Limb (tissue), 2 donors: ENCODE results near the gene DRD3.

Source experiments
- DNase-seq, 2 donors: peaks; one replicate each; pipeline ENCODE4 v3.0.0-alpha.2; 2016; ENCODE audit errors: extremely low spot score in 2 of 2

DRD3 gene

DNA sequence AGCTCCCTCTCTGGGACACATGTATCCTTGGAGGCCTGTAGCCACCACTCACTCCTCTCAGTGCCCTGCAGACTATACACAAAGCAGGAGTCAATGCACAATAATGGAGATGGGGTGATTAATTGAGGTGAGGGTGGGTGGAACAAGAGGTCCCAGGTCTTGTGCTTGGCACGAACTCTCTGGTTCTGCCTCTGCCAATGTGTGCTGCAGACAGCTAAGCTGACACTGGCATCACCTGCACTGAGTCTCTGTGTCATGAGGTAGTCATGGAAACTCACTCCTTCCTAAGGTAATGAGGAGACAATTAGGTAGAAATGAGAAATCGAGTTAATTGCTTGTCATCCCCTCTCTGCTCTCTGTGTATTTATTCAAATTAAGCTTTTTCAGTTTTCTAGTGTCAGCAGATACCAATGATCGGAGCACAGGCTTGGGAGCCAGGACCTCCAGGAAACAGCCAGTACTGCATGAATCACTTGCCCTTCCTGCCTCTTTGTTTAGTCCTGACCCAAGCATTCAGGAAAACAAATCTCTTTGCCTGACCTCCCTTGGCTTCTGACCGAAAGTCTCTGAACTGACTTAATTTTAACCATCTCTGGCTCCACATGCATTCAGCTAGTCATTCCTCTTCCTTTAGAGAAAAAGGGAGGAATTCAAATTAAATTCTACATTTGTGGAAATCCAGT is 56.7 kb downstream of the DRD3 start:
- no peak for DNase-seq

DNA sequence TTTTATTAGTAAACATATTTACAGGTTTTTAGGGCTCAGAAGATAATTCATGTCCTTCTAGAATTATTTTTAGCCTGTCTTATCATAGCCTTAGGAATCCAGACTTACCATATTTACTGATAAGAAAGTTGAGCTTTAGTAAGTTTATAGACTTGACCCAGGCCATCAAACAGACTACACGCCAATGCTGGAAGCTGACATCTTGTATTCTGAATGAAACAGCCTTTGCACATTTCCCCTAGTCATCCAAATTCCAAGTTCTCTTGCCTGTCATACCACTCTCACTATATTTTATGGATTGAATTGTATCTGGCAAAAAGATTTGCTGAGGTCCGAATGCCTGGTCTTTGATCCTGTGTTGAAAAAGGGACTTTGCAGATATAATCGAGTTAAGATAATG is 58.6 kb downstream of the DRD3 start:
- no peak for DNase-seq

DNA sequence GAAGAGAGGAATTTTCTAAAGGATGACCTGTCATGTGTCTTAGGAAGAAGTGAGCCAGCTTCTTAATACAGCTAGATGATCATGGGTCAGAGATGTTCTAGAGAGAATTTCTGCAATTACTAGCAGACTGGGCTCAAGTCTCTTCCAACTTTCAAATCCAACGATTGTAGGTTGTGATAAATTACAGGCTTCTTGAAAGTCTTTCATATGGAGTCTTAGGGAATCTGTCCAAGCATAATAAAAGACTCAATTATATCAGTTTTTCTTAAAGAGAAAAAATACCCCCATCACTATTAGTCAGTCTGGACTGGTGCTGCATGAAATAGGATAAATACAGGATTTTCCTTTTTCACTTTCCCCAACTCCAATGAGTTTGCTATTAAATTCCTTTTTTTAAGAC is 59.1 kb downstream of the DRD3 start:
- DNase-seq, result no peak

DNA sequence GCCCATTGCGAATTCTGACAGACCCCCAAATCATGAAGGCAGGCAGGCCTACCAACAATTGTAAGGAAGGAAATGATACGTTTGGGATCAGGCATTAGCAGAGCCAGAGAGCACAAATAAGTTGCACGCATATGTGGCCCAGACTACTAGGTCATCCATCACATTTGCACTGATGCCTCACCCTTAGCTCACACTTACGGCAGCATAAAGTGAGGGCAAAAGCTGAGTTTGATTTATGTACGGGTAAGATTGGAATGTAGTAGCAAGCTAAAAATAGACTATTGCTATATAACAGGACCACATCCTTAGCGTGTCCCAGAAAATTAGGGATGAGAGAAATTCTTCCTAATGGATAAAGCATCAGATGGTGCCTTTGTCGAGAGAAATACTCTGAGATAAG is 63.7 kb downstream of the DRD3 start:
- no peak for DNase-seq

DNA sequence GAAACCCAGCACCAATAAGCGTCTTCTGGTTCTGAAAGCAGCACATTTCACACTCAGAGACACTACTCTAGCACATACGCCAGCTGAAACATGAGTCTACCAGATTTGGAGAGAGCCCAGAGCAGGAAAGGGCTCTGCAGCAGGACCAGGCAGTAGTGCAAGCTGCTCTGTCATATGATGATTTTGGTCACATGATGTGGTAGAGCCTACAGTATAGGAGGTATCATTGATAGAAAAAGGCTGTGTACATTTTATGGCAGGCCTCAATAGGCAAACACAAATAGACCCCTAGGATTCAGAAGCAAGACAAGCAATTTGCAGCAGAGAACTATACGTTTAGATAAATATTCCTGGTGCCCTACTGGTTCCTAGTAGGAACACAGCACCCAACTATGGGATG is 64.1 kb downstream of the DRD3 start:
- DNase-seq, result no peak

DNA sequence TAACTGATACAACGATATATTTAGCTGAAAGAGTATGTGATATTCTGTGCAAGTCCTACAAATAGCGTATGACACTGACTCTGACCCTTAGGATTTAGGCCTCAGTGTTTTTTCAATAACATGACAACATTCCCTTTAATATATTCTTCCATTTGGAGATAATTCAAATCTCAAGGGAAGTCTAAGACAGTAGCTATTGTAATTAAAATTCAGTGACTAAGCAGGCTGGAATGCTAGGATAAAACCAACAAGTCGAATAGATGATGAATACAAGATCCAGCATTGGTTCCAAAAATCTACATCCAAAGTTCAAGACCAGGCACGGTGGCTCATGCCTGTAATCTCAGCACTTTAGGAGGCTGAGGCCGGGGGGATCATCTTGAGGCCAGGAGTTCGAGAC is 66.2 kb downstream of the DRD3 start:
- no peak for DNase-seq

DNA sequence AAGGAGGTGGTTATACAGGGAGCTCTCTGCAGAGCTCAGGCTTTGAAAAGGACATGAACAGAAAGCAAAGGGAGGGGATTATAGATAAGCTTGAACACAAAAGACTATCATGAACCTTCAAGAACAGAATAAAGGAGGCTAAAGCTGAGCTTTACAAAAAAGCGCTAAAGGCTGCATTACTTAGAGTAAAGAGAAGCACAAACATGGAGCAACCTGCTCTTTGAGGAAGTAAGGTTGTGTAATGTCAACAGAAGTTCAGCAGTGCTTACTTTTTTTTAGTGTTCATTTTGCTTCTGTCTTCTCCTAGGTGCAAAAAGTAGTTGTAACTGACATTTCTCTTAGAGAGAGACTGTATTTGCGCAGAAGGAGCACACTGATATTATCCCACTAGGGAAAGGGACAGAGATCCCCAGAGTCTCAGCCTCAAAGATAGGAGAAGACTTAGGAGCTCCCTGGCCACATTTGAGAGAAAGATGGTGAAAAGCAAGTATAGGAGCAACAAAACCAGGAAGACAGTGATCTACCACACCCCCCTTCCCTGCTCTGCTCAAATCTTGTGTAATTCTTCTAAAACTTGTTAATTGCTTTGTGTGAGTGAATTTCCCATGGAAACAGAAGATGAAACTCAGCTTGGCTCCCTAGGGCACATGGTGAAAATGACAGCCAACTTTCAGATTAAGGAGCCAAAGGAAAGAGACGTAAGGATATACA is 67.6 kb downstream of the DRD3 start:
- DNase-seq, result no peak

DNA sequence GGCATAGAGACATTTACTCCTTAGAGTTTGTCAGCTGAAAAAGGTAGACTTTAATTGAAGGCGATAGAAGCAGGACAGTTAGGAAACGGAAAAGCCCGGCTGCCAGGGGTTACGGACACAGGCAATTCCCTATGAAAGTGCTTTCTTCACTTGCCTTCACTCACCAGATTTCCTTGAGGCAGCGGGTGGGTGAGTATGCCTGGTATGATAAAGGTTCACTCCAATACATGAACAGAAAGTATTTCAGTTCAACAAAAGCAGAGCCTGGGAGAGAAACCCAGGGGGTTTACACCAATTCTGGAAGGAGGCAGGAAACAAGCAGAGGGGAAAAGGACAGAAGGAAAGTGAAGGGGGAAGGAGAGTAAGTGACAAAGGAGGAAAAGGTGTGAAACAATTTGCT is 68.4 kb downstream of the DRD3 start:
- no peak for DNase-seq

DNA sequence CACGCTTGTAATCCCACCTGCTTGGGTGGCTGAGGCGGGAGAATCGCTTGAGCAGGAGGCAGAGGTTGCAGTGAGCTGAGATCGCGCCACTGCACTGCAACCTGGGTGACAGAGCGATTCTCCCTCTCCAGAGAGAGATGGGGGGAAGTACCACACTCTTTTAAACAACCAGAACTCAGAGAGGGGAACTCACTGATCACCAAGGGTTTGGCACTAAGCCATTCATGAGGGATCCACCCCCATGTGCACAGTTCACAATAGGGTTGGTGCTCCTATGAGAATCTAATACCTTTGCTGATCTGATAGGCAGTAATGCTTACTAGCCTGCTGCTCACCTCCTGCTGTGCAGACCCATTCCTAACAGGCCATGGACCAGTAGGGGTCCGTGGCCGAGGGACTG is 70.7 kb downstream of the DRD3 start:
- DNase-seq, result no peak

DNA sequence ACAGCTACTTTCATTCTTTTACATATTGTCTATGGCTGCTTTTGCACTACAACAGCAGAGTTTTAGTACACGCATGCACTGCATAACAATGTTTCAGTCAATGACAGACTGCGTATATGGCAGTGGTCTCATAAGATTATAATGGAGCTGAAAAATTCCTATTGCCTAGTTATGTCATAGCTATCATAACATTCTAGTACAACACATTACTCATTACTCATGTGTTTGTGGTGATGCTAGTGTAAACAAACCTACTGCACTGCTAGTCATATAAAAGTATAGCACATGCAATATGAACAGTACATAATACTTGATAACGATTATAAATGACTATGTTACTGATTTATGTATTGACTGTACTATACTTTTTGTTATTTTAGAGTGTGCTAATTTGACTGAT is 74.4 kb downstream of the DRD3 start:
- no peak for DNase-seq

DNA sequence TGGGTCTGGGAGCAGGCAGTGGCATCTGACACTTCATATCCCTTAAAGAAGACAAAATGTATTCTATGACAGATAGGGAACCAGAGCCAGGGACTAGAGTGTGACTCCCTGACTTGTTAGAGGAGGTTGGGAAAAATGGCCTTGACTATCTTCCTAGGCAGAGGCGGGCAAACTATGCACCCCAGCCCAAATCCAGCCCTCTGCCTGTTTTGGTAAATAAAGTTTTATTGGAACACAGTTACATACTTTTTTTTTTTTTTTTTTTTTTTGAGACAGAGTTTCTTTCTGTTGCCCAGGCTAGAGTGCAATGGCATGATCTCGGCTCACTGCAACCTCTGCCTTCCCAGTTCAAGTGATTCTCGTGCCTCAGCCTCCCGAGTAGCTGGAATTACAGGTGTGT is 75.0 kb downstream of the DRD3 start:
- DNase-seq, result no peak

DNA sequence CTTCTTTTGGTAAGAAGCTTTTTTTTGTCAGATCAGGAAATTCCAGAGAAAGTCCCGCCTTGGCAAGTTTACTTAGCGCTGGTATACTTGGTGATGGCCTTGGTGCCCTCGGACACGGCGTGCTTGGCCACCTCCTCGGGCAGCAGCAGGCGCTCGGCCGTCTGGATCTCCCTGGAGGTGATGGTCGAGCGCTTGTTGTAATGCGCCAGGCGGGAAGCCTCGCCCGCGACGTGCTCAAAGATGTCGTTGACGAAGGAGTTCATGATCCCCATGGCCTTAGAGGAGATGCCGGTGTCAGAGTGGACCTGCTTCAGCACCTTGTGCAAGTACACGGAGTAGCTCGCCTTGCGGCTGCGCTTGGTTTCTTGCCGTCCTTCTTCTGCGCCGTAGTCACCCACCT is 75.7 kb downstream of the DRD3 start:
- DNase-seq, result no peak

DNA sequence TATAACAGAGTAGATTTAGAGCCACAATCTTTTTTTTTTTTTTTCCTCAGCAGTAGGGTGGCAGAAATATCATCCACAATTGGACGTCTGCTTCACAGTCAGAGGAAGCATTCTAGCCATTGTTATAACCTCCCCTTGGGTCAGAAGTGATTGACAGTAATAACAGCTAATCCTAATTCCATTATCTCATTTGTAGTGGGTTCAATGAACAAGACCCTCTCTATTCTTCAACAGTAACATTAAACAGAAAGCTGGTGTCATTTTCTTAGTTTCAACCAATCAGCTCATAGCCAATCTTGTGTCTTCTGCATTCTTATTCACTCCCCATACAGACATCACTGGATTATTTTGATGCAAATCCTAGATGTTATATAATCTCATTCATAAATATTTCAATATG is 77.8 kb downstream of the DRD3 start:
- no peak for DNase-seq

DNA sequence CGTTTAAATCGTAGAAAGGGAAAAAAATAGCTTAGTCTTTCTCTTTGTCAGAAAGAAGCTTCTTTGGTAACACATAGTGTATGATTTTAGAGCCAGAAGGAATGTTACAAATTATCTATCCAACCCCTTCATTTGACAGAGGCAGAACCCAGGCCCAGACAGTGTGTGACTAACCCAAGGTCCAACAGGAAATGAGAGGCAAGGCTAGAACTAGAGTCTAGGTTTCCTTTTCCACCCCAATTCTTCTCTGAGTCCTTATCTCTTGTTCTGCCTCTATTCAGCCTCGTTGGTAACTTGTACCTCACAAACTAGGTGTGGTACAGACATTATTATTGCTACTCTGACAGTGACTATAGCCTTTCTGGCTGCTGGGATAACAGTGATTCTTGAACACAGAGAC is 83.1 kb downstream of the DRD3 start:
- no peak for DNase-seq

DNA sequence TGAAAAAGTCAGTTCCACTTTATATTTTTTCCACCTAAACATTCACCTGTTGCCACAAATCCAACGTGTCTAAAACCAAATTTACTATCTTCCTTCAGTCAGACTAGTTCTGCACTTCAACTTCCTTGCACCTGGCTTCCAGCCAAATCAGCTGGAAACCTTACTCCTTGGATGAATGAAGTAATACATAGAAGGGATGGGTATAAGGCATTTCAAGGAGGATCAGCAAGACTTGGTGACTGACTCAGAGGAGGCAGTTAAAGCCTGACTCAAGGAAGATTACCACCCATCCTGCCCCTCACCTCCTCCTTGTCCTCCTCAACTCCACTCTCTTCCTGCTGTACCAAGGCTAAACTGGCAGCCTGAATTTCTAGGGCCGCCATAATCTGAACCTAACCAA is 85.3 kb downstream of the DRD3 start:
- DNase-seq, result peak; percentile 15 to 37

DNA sequence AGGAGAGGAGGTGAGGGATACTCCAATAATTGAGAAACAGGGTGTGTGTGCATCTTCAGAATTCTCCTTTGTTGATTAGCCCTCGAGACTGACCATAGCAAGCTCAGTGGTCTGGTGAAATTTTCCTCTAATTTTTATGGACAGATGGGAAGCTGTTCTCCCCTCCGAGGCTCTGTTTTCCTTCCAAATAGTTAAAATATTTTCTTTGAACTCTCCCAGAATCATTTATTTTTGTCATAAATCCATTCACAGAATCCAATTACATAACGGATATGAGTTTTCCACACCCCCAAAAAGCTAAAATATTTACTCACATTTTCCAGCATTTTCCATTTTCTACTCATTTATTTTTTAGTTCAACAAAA is 85.9 kb downstream of the DRD3 start:
- DNase-seq, result no peak

DNA sequence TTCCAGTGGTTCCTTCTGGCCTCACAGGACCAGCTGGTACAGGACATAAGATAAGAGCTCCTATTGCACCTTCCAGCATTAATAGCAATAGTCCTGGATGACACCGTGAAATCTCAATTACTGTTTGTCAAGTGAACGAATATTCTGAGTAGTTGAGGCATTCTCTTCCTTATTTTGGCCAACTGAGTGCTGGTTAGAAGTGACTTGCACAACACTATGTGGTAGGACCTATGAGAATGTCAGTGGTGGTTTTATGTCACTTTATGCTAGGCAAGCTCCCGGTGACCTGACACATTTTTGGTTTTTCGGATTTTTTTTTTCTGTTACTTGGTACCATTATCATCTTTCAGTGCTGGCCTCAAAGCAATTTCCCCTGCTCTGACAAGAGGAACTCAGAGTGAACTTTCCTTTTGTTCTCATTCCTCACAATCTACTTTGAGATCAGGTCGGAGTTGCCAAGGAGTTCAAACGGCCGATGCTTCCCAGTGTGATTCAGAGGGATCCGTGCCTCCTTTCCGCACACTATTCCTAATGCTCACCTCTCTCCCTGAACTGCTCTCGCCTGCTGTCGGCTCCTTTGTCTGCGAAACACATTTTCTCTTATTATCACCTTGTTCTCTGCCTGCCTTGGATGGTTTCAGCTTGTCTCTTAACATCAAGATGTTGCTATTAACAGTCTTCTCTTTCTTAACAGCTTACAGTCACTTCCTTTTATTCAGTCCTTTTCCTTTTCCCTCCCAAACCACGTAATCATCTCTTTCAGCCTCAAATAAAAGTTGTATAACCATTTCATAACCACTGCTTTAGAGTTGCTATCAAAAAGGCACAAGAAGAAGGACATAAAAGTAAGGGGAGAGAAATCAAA is 86.5 kb downstream of the DRD3 start:
- DNase-seq, result no peak

DNA sequence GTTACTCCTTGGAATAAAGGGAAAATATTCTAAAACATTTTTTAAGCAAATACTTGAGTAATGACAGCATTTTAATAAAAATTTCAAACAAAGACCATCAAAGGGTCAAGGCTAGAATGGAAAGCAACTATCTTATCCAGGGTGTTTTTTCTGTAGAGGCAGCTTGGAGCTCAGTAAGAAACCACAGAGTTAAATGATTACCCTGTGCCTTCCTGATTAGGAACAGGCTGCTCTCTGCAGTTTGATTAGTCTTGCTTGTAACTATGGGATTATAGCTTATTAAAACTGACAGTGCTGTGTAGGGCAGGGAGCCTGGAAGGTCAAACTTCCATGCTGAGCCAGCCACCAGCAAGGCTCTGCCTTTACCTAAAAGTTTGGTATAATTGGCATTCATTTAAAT is 89.2 kb downstream of the DRD3 start:
- no peak for DNase-seq

DNA sequence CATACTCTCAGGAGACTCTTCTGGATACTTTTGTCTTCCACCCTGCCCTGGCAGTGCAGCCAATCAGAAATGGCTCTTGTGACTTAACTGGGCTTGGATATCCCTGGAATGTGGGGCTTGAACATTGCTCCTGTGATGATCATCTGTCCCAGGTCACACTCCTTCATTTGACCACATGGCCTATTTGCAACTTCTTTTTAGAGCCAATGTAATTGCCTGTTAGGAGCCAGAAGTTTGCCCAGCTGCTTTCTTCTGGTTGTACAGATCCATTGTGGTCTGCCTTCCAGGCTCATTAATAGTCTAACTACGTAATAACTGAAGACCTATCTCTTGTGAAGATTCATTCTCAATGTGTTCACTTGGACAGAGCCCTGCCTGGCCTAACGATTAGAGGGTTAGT is 92.5 kb downstream of the DRD3 start:
- DNase-seq, result no peak

DNA sequence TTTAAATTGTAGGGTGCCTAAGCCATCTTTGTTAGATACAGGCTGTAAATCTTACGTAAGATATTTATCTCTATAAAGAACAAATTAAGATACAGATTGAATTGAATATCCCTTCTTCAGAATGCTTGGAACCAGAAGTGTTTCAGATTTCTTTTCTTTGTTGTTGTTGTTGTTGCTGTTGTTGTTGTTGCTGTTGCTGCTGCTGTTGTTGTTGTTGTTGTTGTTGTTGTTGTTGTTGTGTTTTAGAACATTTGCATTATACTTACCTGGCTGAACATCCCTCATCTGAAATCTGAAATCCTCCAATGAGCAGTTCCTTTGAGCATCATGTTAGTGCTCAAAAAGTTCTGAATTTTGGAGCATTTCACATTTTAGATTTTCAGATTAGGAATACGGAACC is 95.7 kb downstream of the DRD3 start:
- no peak for DNase-seq

DNA sequence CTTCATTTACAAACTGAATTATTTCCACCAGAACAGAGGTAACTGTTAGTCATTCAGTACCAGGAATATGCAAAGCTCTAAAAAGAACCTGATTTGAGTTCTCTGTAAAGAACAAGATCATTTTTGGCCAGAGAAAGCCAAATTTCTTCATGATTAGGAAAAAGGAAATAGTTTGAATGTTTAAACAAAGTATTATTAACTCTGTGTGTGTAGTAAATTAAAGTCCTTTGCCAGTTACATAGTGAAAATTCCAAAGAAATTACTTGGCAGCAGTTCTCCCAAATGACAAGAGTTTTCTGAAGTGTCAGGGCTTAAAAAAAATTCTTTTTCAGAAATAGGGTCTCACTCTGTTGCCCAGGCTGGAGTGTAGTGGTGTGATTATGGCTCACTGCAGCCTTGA is 97.8 kb downstream of the DRD3 start:
- DNase-seq, result no peak

DNA sequence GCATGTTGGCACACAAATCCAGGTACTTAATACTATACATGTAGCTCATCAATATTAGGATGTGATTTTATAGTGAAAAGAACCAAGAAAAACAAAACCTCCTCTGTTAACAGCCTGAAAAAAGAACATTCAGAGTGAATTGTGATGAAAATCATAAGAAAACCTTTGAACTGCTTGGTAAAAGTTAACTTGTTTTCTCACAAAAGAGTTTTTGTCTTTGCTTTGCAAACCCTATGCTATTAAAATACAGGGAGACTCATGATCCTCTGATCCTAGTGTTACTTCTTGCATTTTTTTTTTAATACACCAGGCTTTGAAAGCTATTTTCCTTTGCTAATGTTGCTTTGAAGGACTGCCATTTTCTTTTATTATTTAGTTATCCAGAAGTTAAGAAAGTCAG is 98.7 kb downstream of the DRD3 start:
- no peak for DNase-seq

DNA sequence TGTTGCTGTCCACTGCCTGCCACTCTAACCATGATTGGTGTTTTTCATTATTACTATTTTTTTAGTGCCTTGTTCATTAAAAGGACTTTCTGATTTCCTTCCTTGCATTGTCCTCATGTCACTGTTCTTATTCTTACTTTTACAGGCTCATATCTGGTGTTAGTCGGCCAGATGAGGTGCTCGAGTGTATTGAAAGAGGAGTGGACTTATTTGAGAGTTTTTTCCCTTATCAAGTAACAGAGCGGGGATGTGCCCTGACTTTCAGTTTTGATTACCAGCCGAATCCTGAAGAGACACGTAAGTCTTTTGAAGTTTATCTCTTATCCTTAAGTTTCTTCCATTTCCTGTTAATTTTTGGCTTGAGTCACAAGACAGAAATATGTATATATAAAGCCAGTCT is 99.1 kb downstream of the DRD3 start:
- DNase-seq, result no peak
